Nucleus accumbens (tissue), 56 donors: ENCODE measurements around the gene ROR2.

Source experiments
- DNase-seq, 56 donors: peaks; one replicate each; lab custom pipeline; 2025; lab: John Stamatoyannopoulos, UW

The ROR2 gene

GRCh38 chr9:91884696-91885687 is 65.0 kb downstream of the ROR2 start:
- DNase-seq: peak in 2 of 56 donors; percentile 26 to 30

- DNase-seq: no peak
Observed at GRCh38 chr9:91884153-91884552, 65.9 kb downstream of the ROR2 start.

DNA sequence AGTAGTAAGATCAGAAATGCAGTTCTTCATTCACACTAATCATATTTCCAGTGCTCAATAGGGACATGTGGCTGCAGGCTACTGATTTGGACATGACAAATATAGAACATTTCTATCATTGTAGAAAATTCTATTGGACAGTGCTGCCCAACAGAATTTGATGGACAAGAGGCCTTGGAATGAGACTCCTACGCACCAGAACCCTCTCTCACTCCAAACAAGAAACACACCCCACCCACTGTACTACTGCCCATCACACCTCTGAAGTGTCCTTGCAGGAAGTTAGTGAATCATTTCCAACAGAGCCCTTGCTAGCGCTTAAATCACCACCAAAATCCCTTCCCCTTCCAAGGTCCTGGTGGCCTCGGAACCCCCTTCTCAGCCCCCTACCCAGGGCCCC is 66.5 kb downstream of the ROR2 start:
- no peak for DNase-seq

DNA sequence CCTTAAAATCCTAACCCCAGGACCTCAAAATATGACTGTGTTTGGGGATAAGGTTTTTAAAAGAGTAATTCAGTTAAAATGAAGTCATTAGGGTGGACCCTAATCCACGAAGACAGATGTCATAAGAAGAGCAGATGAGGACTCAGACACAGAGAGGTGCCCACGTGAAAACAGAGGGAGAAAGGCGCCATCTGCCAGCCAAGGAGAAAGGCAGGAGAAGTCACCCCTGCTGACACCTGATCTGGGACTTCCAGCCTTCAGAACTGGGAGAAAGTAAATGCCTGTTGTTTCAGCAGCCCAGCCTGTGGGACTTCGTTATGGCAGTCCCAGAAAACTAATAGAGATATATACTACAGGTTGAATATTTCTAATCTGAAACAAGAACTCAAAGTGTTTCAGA is 67.4 kb downstream of the ROR2 start:
- no peak for DNase-seq

- DNase-seq: no peak
Observed at GRCh38 chr9:91880378-91880972, 69.6 kb downstream of the ROR2 start.

DNA sequence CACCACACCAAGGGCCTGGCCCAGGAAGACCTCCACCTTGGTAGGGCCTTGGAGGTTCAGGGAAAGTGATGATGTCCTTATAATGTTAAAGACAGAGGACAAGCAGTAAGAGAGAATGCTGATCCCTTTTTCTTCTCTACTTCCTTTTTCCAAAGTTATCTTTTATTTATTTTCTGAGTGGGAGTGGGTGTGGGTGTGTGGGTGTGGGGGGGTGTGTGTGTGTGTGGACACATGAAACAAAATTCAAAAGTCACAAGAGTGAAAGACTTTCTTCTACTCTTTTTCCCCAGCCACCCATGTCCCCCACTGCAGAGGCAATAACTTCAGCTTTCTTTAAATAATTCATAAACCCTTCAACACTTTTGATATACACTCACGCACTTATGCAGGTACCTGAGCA is 70.8 kb downstream of the ROR2 start:
- DNase-seq: no peak

DNA sequence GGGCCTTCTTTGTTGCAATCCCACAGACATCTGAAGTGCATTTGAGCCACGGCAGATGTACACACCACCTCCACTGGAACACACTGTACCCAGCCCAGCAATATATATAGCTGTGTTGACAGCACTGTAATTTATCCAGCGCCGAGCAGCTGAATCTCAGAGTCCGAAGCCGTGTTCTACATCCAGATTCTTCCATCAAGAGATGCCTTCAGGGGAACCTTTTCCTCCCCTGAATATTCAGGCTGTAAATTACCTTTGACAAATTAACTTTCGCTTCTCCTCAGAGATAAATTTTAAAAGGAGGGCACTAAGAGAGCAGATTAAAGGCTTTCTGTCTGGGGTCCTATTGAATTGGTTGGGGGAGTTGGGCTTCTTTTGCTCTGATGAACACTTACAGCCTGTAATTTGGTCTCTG is 76.4 kb downstream of the ROR2 start:
- DNase-seq: no peak

DNA sequence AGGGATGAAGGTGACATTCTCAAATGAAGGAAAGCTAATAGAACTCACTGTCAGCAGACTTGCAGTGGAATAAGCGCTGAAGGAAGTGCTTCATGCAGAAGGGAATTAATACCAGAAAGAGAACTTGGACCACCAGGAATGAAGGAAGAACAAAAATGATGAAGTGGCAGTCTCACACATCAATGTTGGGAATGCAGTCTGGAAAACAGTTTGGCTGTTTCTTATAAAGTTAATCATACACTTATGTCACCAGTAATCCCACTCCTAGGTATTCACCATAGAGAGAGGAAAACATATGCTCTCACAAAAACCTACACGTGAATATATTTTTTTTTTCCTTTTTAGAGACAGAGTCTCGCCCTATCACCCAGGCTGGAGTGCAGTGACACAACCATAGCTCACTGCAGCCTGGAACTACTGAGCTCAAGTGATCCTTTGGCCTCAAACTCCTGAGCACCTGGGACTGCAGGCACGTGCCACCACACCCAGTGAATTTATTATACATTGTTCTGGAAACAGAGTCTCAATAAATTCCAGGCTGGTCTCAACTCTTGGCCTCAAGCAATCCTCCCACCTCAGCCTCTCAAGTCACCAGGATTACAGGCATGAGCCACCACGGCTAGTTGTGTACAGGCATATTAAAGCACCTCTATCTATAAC is 81.2 kb downstream of the ROR2 start:
- no peak for DNase-seq

DNA sequence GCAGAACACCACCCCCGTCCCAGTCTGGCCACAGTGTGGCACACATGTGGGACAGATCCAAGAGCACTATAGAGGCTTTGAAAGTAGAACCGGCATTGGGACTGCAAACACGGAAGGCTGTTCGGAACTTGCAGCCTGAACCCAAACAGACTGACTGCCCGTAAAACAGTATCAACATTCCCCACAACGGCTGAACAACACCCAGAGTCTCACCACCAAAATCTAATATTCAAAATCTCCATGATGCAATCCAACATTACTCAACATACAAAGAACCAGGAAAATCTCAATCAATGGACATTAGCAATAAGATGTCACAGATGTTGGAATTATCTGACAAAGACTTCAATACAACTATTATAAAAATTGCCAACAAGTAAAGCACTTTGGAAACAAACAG is 82.3 kb downstream of the ROR2 start:
- DNase-seq: no peak

DNA sequence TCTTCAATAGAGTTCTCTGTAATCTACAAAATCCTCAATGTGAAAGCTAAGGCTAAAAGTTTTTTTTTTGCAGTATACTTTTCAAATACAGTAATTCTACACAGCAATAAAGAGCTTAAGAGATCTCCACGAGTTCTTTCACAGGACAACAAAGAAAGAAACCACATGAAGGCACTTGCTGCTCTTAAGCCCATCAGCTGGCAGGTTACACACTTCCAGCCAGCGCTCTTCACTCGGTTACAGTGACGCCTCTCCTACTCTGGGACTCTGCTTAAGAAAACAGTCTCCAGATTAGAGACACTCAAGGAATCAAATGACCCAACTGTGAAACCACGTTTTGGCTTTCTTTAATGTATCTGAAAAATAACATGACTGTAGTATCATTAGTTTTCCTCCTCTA is 85.0 kb downstream of the ROR2 start:
- no peak for DNase-seq

DNA sequence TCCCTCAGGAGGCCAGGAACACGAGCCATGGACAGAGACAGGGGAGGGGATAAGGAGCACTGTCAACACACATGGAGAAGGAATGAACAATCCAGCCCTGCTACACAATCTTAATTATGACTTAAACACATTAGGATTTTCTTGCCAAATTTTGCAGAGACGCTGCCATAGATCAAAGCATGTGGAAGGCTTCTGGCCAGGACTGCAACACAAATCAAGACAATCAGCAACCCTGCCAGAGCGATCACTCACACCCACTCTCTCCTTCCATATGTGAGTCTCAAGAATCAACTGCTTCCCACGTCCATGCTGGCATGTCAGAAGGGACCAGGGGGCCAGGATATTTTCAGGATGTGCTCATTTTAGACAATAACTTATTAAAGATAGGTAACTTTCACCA is 85.6 kb downstream of the ROR2 start:
- no peak for DNase-seq

- DNase-seq: no peak
Observed at GRCh38 chr9:91863469-91863868, 86.6 kb downstream of the ROR2 start.

GRCh38 chr9:91858213-91859030 is 91.6 kb downstream of the ROR2 start:
- DNase-seq: no peak

- DNase-seq: no peak
Observed at GRCh38 chr9:91857291-91858212, 92.5 kb downstream of the ROR2 start.

DNA sequence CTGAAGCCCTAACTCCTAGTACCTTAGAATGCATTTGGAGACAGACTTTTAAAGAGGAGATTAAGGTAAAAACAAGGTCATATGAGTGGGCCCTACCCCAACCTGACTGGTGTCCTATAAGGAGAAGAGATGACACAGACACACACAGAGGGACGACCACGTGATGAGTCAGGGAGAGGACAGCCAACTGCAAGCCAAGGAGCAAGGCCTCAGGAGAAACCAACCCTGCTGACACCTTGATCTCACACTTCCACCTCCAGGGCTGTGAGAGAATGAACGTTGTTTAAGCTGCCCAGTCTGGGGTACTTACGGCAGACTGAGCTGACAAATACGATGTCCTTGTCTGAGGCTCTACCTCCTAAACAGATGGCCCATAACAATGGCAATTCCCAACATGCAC is 93.6 kb downstream of the ROR2 start:
- no peak for DNase-seq

DNA sequence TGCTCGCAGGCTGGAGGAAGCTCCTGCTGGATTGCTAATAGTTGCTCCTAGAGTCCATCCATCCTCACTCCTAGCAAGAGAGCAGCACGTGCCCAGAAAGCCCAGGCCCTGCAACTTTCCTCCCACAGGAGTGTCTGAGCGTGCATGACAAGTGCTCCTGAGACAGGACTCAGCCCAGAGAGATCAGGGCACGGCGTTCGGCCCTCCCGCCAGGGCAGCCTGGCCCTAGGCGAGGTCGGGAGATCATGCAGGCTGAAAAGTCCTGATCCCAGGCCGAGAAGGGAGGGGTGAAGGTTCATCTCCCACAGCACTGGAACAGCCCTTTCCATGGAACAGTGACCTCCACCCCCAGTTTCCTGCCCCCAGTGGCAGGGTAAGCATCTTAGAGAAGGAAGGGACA is 94.8 kb downstream of the ROR2 start:
- no peak for DNase-seq

- no peak for DNase-seq
Observed at GRCh38 chr9:91852801-91853347, 97.2 kb downstream of the ROR2 start.

DNA sequence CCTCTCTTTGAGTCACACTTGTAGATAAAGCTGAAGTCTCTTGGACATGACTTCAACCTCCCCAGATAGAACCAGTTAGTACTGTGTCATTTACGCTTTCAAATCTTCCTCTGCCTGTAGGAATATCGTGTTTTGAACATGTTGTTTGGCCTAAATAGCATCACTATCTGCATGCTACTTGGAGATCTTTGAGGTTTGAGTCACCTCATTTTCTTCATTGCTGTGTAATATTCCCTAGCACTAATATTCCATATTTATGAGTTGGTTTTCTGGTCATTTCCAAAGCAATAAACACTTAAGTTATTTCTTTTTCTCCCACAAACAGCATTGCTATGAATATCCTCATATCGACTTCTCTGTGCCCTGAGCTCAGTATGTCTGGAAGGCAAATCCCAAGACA is 100.3 kb downstream of the ROR2 start:
- no peak for DNase-seq

DNA sequence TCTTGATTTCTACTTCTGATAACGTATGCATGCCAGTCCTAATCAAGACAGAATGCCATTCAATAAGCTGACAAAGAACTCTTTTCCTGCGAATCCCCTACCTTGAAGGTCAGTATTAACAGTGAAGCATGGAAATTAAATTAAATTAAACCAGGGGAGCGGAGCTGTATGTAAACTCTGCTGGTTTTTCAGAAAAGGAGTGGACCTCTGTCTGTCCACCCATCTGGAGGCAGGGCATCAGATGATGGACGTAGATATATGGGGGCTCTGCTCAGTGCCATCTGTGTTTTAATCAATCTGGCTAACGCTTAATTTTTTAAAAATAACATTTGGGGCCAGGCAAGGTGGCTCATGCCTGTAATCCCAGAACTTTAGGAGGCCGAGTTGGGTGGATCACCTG is 101.9 kb downstream of the ROR2 start:
- DNase-seq: no peak
